ENCODE results near the gene ZNF343. TPM values are rescaled to one million over a fixed set of nuclear protein-coding genes. Genes with fewer than 3 reads are reported as not detected.
A peak's percentile ranks its signal among the peaks of the same experiment; 100 is the strongest.
"Not testable (repeated sequence)": the region's sequence is repeated elsewhere in the genome, so short reads cannot be mapped to it uniquely, and the experiment has no call there.

ZNF343 gene
- polyA plus RNA-seq, 1 donor from 2014 or later: 14.3 TPM

DNA sequence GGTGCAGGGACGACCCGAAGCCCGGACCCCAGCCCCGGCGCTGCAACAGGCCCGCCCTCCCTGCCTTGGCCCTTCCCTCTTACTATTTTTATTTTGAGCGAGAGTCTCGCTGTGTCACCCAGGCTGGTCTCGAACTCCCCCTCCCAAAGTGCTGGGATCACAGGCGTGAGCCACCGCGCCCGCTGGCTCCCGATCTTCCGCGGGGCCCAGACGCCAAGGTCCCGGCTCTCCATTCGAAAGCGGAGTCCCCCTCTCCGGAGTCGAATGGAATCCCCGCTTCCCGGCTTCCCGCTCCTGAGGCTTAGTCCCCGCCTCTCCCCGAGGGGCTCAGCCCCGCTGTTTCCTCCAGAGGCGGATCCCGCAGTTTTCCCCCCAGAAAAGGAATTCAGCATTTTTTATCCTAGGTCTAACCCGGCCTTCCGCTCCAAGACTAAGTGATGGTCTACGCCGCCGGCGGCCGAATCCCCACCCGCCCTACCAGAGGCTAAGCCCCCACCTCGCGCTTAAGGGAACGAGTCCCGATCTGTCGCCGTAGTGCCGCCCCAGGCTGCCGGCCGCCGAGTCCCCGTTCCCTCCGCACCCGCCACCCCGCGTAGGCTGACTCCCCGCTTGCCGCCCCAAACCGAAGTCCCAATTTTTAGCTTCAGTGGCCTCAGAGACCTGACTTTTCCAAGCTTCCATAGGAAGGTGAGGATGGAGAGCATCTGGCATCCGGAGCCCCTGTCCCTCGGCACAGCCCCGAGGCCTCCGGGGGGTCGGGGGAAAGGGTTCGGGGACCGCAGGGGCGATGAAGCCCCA, 16.2 kb upstream of the ZNF343 start:
- H3F3A ChIP-seq (ENCODE audit: insufficient read depth, low read length, poor library complexity, severe bottlenecking): no peaks in the 10 kb centered on the region
- no peaks in the 10 kb centered on the region for H3K9me2 ChIP-seq (ENCODE audit: insufficient read depth, low read length)
- H3K36me3 ChIP-seq (ENCODE audit: insufficient read depth, low read length): no peaks in the 10 kb centered on the region
- H4K20me1 ChIP-seq (ENCODE audit: insufficient read depth): no peaks in the 10 kb centered on the region
- H3K27ac ChIP-seq (ENCODE audit: low read length): no peak overlapping the region
- H3K9ac ChIP-seq (ENCODE audit: low read length): peak overlapping the region; percentile 65
- H3K4me2 ChIP-seq (ENCODE audit: low read length): peak overlapping the region; percentile 25
- H3K4me3 ChIP-seq (ENCODE audit: low read length): peak overlapping the region; percentile 71
- H3K79me2 ChIP-seq (replicated peaks; ENCODE audit: insufficient read depth, low read length): no peaks in the 10 kb centered on the region
- peaks cover 17% of the 10 kb centered on the region for H3K27me3 ChIP-seq (ENCODE audit: insufficient read depth, low read depth, low read length)
- H2AFZ ChIP-seq (ENCODE audit: low read depth, low read length): peak overlapping the region; percentile 37
- H3K9me3 ChIP-seq (ENCODE audit: low read length): no peaks in the 10 kb centered on the region
- no peak for TF ChIP-seq EZH2 (IDR thresholded peaks at IDR 0.05; ENCODE audit: borderline replicate concordance, insufficient read depth, low read length, poor library complexity, severe bottlenecking)
- peak; percentile 56 for TF ChIP-seq SMC3 (conservative IDR thresholded peaks at IDR 0.05; ENCODE audit: poor library complexity)
- TF ChIP-seq MXI1 (conservative IDR thresholded peaks at IDR 0.05; ENCODE audit: poor library complexity, severe bottlenecking): peak; percentile 27
- no peak for TF ChIP-seq RAD21 (conservative IDR thresholded peaks at IDR 0.05)
- peak; percentile 20 for TF ChIP-seq EP300 (conservative IDR thresholded peaks at IDR 0.05; ENCODE audit: poor library complexity, severe bottlenecking)

DNA sequence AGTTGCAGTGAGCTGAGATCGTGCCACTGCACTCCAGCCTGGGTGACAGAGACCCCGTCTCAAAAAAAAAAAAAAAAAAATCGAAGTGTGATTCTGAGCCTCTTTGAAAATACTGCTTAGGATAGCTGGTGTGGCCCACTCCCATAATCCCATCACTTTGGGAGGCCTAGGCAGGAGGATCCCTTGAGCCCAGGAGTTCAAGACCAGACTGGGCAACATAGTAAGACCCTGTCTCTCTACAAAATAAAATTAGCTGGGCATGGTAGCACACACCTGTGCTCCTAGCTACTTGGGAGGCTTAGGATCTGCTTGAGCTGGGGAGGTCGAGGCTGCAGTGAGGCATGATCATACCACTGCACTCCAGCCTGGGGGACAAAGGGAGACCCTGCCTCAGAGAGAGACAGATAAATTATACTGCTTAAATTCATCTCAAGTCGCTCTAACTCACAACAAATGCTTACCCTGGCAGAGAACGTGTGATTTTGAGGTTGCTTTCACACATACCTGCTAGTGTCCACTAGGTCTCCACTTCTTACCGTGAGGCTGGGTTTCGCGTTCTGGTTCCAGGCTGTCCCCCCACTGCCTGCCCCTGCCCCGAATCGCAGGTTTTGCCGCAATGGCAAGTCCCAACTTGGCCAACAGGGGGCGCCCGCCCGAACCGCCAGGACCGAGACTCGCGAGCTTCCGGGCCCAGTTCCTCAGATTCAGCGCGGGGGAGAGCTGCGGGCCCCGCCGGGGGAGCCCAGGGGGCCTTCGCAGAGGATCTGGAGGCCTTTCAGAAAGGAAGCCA, 15.4 kb upstream of the ZNF343 start:
- Histone ChIP-seq H3K9me3 (ENCODE audit: low read length) (no peaks in the 10 kb centered on the region), H3F3A (ENCODE audit: insufficient read depth, low read length, poor library complexity, severe bottlenecking) (no peaks in the 10 kb centered on the region), H3K27ac (ENCODE audit: low read length) (no peak overlapping the region), H3K36me3 (ENCODE audit: insufficient read depth, low read length) (no peaks in the 10 kb centered on the region), H3K4me2 (ENCODE audit: low read length) (no peak overlapping the region), H3K4me3 (ENCODE audit: low read length) (peak overlapping the region; percentile 71), H4K20me1 (ENCODE audit: insufficient read depth) (no peaks in the 10 kb centered on the region), H3K9me2 (ENCODE audit: insufficient read depth, low read length) (no peaks in the 10 kb centered on the region), H3K9ac (ENCODE audit: low read length) (peak overlapping the region; percentile 65), H2AFZ (ENCODE audit: low read depth, low read length) (peak overlapping the region; percentile 37), H3K27me3 (ENCODE audit: insufficient read depth, low read depth, low read length) (peaks cover 17% of the 10 kb centered on the region), H3K79me2 (replicated peaks; ENCODE audit: insufficient read depth, low read length) (no peaks in the 10 kb centered on the region)
- no peak for TF ChIP-seq POLR2AphosphoS5 (IDR thresholded peaks at IDR 0.05)
- TF ChIP-seq EZH2 (IDR thresholded peaks at IDR 0.05; ENCODE audit: borderline replicate concordance, insufficient read depth, low read length, poor library complexity, severe bottlenecking): no peak
- no peak for TF ChIP-seq MXI1 (conservative IDR thresholded peaks at IDR 0.05; ENCODE audit: poor library complexity, severe bottlenecking)
- peak; percentile 86 for TF ChIP-seq SMC3 (conservative IDR thresholded peaks at IDR 0.05; ENCODE audit: poor library complexity)
- TF ChIP-seq, protein P1, sequence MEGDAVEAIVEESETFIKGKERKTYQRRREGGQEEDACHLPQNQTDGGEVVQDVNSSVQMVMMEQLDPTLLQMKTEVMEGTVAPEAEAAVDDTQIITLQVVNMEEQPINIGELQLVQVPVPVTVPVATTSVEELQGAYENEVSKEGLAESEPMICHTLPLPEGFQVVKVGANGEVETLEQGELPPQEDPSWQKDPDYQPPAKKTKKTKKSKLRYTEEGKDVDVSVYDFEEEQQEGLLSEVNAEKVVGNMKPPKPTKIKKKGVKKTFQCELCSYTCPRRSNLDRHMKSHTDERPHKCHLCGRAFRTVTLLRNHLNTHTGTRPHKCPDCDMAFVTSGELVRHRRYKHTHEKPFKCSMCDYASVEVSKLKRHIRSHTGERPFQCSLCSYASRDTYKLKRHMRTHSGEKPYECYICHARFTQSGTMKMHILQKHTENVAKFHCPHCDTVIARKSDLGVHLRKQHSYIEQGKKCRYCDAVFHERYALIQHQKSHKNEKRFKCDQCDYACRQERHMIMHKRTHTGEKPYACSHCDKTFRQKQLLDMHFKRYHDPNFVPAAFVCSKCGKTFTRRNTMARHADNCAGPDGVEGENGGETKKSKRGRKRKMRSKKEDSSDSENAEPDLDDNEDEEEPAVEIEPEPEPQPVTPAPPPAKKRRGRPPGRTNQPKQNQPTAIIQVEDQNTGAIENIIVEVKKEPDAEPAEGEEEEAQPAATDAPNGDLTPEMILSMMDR (IDR thresholded peaks at IDR 0.05; ENCODE audit: poor library complexity, severe bottlenecking): peak; percentile 91
- TF ChIP-seq, protein P2, sequence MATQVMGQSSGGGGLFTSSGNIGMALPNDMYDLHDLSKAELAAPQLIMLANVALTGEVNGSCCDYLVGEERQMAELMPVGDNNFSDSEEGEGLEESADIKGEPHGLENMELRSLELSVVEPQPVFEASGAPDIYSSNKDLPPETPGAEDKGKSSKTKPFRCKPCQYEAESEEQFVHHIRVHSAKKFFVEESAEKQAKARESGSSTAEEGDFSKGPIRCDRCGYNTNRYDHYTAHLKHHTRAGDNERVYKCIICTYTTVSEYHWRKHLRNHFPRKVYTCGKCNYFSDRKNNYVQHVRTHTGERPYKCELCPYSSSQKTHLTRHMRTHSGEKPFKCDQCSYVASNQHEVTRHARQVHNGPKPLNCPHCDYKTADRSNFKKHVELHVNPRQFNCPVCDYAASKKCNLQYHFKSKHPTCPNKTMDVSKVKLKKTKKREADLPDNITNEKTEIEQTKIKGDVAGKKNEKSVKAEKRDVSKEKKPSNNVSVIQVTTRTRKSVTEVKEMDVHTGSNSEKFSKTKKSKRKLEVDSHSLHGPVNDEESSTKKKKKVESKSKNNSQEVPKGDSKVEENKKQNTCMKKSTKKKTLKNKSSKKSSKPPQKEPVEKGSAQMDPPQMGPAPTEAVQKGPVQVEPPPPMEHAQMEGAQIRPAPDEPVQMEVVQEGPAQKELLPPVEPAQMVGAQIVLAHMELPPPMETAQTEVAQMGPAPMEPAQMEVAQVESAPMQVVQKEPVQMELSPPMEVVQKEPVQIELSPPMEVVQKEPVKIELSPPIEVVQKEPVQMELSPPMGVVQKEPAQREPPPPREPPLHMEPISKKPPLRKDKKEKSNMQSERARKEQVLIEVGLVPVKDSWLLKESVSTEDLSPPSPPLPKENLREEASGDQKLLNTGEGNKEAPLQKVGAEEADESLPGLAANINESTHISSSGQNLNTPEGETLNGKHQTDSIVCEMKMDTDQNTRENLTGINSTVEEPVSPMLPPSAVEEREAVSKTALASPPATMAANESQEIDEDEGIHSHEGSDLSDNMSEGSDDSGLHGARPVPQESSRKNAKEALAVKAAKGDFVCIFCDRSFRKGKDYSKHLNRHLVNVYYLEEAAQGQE (IDR thresholded peaks at IDR 0.05; ENCODE audit: borderline replicate concordance): no peak
- no peak for TF ChIP-seq TAF1 (IDR thresholded peaks at IDR 0.05; ENCODE audit: low read depth)
- no peak for TF ChIP-seq EP300 (conservative IDR thresholded peaks at IDR 0.05; ENCODE audit: poor library complexity, severe bottlenecking)
- TF ChIP-seq RAD21 (conservative IDR thresholded peaks at IDR 0.05): peak; percentile 76

DNA sequence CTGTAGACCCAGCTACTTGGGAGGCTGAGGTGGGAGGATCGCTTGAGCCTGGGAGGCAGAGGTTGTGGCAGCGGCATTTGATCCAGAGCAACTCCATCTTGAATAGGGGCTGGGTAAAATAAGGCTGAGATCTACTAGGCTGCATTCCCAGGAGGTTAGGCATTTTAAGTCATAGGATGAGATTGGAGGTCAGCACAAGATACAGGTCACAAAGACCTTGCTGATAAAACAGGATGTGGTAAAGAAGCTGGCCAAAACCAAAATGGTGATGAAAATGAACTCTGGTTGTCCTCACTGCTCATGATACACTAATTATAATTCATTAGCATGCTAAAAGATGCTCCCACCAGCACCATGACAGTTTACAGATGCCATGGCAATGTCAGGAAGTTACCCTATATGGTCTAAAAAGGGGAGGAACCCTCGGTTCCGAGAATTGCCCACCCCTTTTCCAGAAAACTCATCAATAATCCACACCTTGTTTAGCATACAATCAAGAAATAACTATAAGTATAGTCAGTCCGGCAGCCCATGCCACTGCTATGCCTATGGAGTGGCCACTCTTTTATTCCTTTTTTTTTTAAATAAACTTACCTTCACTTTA, 14.2 kb upstream of the ZNF343 start:
- not testable (repeated sequence) for H3K9ac ChIP-seq (ENCODE audit: low read length); H4K20me1 ChIP-seq (ENCODE audit: insufficient read depth); H3K4me3 ChIP-seq (ENCODE audit: low read length); H3K79me2 ChIP-seq (replicated peaks; ENCODE audit: insufficient read depth, low read length); H3K9me3 ChIP-seq (ENCODE audit: low read length); H3K27ac ChIP-seq (ENCODE audit: low read length); H3F3A ChIP-seq (ENCODE audit: insufficient read depth, low read length, poor library complexity, severe bottlenecking); H2AFZ ChIP-seq (ENCODE audit: low read depth, low read length); H3K9me2 ChIP-seq (ENCODE audit: insufficient read depth, low read length); H3K36me3 ChIP-seq (ENCODE audit: insufficient read depth, low read length); H3K4me2 ChIP-seq (ENCODE audit: low read length)
- H3K27me3 ChIP-seq (ENCODE audit: insufficient read depth, low read depth, low read length): peaks cover 17% of the 10 kb centered on the region
